Measurements from ENCODE around the gene SAMHD1.
"Not testable (repeated sequence)": the region's sequence is repeated elsewhere in the genome, so short reads cannot be mapped to it uniquely, and the experiment has no call there.

Gene SAMHD1

DNA sequence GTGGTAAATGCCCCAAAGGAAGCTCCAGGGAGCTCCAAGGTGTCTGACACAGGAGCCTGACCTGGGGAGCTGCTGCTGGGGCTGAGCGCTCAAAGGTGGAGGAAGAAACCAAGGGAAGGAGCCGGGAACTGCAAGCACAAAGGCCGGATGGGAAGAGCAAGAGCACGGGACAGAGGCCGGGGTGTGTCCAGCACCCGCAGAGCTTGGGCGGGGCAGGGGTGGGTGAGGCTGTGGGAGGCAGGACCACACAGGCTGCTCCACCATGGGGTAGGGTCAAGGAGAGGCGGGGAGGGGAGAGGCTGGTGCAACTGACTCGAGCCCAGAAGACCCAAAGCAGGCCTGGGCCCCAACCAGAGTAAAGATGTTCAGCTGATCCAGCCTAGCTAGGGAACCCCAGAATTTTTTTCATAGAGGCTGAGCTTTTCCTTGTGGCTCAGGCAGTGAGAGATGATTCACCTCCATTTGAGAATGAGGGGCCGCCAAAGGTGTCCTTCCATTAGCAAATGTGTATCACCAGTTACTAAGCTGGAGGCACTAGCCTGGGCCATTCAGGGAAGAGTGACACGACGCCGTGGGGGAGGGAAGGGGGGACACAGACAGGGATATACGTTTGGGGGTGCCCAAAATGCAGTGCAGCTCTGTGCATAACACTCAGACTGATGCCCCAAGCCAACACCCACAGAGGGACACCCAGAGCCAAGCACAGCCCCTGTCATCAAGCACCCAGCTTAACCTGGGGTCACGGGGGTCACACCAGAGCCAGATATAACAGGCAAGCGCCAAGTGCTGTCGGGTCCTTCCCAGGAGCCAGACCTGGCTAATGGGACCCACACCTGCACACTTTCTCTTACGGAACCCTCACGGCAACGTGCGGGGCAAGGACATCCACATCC, 96.9 kb downstream of the SAMHD1 start:
- DNase-seq (ENCODE audit: low read depth in 2 of 2): no peak

DNA sequence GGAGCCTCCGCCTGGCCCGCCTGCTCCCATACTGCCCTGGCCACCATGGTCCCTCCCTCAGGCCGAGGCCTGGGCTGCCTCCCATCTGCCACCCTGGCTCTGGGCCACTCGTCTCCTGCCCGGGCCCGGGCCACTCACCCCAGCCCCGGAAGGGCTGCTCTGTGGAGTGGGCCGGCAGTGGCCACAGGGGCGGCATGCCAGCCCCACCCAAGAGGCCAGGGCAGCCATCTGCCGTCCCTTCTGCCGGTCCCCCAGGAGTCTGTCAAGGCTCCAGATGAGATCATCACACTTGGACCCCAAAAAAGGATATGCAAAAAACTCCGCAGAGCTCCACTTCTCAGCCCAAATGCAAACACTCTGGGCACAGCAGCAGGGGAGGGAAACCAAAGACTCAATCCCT, 99.3 kb downstream of the SAMHD1 start:
- DNase-seq (ENCODE audit: low read depth in 2 of 2): no peak

DNA sequence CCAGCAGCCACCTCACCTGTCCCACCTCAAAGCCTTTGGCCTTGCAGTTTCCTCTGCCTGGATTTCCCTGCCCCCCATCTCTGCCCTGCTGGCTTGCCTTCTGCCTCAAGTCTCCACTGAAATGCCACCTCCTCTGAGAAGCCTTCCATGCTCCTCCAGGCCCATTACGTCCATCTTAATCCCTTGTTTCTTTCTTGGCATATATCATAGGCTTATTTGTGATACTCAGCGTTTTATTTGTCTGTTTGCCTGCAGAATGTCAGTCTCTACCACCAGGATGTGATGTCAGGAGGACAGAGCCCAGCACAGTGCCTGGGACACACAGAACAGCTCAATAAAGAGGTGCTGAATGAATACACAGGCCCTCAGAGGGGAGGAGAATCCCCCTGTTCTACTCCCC, 100.0 kb downstream of the SAMHD1 start:
- DNase-seq (ENCODE audit: low read depth in 2 of 2): no peak

DNA sequence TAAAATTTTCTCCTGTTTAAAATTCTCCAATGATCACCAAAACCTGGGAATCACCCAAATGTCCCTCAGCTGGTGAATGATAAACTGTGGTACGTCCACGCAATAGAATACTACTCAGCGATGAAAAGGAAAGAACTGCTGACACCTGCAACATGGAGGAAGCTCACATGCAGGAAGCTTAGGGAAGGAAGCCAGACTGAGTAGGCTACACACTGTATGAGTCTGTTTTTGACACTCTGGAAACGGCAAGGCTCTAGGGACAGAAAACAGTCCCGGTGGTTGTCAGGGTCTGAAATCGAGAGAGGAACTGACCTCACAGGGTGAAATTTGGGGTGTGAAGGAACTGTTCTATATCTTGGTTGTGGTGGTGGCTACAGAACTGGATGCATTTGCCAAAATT, 100.7 kb downstream of the SAMHD1 start:
- no peak for DNase-seq (ENCODE audit: low read depth in 2 of 2)

DNA sequence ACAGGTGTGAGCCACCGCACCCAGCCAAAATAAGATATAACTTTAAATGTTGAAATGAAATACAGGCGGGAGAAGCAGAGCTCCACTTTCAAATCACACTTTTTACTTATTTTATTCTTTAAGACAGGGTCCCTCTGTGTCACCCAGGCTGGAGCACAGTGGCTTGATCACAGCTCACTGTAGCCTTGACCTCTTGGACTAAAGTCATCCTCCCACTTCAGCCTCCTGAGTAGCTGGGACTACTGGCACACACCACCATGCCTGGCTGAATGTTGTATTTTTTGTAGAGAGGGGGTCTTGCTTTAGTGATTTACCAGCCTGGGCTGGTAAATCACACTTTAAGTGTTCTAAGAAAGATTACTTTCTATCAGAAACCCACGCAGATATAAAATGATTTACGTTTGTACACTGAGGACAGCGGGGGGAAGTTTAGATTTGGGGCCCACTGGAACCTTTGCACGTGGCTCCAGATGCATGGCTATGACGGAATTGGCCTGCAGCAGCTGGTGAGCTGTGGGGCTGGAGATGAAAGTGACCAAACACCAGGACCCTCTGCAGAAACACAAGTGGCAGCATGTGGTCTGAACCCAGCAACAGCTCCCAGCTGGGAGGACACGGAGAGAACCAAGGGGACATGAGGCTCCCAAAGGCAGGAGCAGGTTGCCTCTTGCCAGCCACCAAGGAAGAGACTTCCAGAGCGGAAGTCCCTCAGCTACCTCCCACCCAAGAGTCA, 102.0 kb downstream of the SAMHD1 start:
- no peak for DNase-seq (ENCODE audit: low read depth in 2 of 2)

DNA sequence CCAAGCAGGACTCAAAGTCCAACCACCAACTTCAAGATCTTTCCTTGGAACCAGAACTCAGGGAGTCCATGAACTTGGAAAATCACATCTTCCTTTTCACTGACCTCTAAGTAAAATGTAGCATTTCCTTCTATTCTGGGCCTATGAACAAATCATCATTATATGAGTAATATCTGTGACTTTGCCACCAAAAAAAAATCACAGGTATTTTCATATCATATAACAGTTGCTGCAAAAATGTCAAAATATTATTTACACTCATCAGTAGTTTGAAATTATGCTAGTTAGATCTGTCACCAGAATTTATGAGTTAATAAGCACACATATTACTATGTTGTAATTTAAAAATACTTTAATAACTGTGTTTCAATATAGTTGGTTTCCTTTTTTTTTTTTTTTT, 102.8 kb downstream of the SAMHD1 start:
- DNase-seq (ENCODE audit: low read depth in 2 of 2): no peak

DNA sequence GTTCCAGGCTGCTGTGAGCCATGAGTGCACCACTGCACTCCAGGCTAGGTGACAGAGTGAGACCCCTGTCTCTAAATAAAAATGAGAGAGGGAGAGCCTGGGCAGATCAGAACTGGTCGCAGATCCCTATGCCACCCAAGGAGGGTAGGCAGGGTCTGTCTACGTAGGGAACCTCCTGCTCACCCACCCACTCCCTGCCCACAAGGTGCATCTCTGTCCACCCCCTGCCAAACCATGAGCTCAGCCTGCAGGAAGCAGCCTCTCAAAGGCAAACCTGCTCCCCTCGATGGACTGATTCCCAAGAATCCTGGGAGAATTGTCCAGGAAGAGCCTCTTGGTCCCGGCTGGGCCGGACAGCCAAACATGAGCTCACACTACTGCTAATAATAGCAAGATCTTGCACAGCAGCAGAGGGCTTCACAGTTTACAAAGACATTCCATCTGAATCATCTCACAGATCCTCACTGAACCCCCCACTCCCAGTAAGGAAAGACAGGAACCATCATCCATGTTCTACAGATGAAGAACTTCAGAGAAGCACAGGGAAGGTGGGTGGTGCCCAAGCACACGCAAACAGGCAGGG, 103.3 kb downstream of the SAMHD1 start:
- peak; percentile 76 for DNase-seq (ENCODE audit: low read depth in 2 of 2)

GRCh38 chr20:36847710-36848040, 103.8 kb downstream of the SAMHD1 start:
- no peak for DNase-seq (ENCODE audit: low read depth in 2 of 2)

DNA sequence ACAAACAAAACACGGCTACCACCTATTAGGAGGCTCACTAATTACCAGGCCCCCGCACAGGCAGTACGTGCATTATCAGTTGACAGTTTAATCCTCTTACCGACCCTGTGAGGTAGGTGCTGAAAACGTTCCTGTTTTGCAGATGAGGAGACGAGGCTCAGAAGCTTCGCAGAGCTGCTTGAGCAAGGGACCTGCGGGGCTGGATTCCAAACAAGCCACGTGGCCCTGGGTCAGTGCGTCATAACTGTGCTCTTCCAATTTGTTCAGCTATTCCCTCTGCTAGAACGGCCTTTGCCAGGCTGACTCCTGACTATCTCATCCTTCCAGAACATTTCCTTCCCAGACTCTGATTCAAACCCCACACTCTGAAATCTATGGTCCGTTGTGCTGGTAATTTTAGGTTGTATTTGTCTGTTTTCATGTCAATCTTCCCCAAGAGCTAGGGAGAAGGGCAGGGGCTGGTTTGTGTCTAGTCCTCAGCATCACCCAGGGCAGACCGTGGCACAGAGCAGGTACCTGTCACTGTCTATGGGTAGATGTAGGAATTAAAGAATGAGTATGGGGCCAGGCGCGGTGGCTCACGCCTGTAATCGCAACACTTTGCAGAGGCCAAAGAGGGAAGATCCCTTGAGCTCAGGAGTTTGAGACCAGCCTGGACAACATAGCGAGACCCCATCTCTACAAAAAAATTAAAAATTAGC, 104.3 kb downstream of the SAMHD1 start:
- no peak for DNase-seq (ENCODE audit: low read depth in 2 of 2)

DNA sequence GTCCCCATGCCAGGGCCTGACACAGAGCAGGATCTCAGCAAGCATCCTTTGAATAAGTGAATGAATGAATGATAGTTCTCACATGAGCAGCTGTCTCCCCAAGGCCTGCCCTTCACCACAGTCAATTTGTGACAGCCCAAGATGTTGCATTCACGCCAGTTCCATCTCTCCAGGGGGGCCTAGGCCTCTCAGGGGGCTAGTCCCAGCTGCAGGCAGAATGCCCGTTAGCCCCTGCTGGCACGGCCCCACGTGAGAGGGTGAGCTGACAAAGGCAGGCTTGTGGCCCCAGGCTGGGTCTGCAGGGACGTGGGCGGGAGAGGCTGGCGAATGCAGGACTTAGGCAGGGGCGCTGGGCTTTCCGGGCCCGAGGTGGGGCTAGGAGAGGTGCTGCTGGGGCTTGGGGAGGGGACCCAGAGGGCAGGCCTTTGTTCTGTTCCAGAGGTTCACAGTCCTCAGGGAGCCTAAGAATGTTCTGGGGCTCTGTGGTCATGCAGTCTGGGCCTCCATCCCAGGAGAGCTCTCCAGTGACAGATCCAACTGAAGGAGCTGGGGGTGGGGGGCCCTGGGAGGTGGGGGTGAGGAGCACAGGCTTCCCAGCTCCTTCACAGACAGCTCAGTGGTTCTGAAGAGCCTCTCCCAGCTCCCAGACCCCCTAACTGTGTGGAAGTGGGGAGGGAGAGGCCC, 106.1 kb downstream of the SAMHD1 start:
- no peak for DNase-seq (ENCODE audit: low read depth in 2 of 2)

DNA sequence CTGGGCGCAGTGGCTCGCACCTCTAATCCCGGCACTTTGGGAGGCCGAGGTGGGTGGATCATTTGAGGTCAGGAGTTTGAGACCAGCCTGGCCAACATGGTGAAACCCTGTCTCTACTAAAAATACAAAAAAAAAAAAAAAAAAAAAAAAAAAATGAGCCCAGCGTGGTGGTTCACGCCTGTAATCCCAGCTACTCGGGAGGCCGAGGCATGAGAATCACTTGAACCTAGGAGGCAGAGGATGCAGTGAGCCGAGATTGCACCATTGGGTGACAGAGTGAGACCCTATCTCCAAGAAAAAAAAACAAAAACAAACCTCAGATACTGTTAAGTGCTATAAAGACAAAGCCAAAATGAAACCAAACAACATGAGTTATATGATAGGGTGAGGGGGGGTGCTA, 110.5 kb downstream of the SAMHD1 start:
- DNase-seq (ENCODE audit: low read depth in 2 of 2): not testable (repeated sequence)

Data from fibroblast of skin of left quadriceps (primary cell).